GM21423 (cell line): ENCODE data around the gene APOC3.
A peak's percentile ranks its signal among the peaks of the same experiment; 100 is the strongest.

Experiments used
- ATAC-seq: cut with Tn5 transposase; IDR thresholded peaks from one replicate; pipeline ENCODE4 v1.9.1; 2021; ENCODE audit warnings: mild to moderate bottlenecking, moderate library complexity; ENCODE audit not compliant: unreplicated experiment

APOC3 gene

GRCh38 chr11:116843661-116844060 is 14.0 kb downstream of the APOC3 start:
- no peak for ATAC-seq

GRCh38 chr11:116844722-116845121 is 15.0 kb downstream of the APOC3 start:
- ATAC-seq, result no peak

- ATAC-seq, result no peak
Observed at GRCh38 chr11:116847612-116848011, 17.9 kb downstream of the APOC3 start.

GRCh38 chr11:116849060-116849459 is 19.4 kb downstream of the APOC3 start:
- no peak for ATAC-seq

- no peak for ATAC-seq
Observed at GRCh38 chr11:116849486-116849885, 19.8 kb downstream of the APOC3 start.

- ATAC-seq, result no peak
Observed at GRCh38 chr11:116851626-116852025, 21.9 kb downstream of the APOC3 start.

- ATAC-seq, result peak; percentile 28
Observed at GRCh38 chr11:116852261-116853031, 22.7 kb downstream of the APOC3 start.

- peak; percentile 92 for ATAC-seq
Observed at GRCh38 chr11:116853461-116854073, 23.9 kb downstream of the APOC3 start.

GRCh38 chr11:116855413-116855812 is 25.7 kb downstream of the APOC3 start:
- no peak for ATAC-seq

- ATAC-seq, result no peak
Observed at GRCh38 chr11:116856423-116856822, 26.7 kb downstream of the APOC3 start.

- no peak for ATAC-seq
Observed at GRCh38 chr11:116857316-116857715, 27.6 kb downstream of the APOC3 start.

GRCh38 chr11:116857936-116858335 is 28.2 kb downstream of the APOC3 start:
- no peak for ATAC-seq

GRCh38 chr11:116859175-116859574 is 29.5 kb downstream of the APOC3 start:
- ATAC-seq, result no peak

- no peak for ATAC-seq
Observed at GRCh38 chr11:116860303-116860702, 30.6 kb downstream of the APOC3 start.

- ATAC-seq, result no peak
Observed at GRCh38 chr11:116861539-116861938, 31.8 kb downstream of the APOC3 start.

- no peak for ATAC-seq
Observed at GRCh38 chr11:116862185-116862584, 32.5 kb downstream of the APOC3 start.

- no peak for ATAC-seq
Observed at GRCh38 chr11:116862951-116863350, 33.2 kb downstream of the APOC3 start.

GRCh38 chr11:116864531-116864930 is 34.8 kb downstream of the APOC3 start:
- no peak for ATAC-seq

- no peak for ATAC-seq
Observed at GRCh38 chr11:116865696-116866095, 36.0 kb downstream of the APOC3 start.

GRCh38 chr11:116866804-116867455 is 37.2 kb downstream of the APOC3 start:
- no peak for ATAC-seq

GRCh38 chr11:116867619-116868018 is 37.9 kb downstream of the APOC3 start:
- no peak for ATAC-seq

GRCh38 chr11:116868066-116868465 is 38.4 kb downstream of the APOC3 start:
- ATAC-seq, result no peak
